Retinal pigment epithelial cell (primary cell): ENCODE measurements around the gene CACNB2.

Experiments used
- DNase-seq: peaks from one replicate; pipeline ENCODE4 v3.0.0-alpha.2; 2010; ENCODE audit warnings: low read depth
- H3K4me3 ChIP-seq: 2 replicates; pipeline ENCODE4 v1.5.1; 2011; ENCODE audit warnings: mild to moderate bottlenecking, low read length, control low read depth, moderate library complexity
- CTCF ChIP-seq: conservative IDR thresholded peaks from 2 replicates; pipeline ENCODE4 v1.5.1; 2011; ENCODE audit warnings: low read depth, low read length, control low read depth, inconsistent platforms

CACNB2 gene

GRCh38 chr10:18332048-18332447, 191.8 kb downstream of the CACNB2 start:
- DNase-seq, result no peak
- H3K4me3 ChIP-seq, result no peak overlapping the region
- no peak for TF ChIP-seq CTCF

DNA sequence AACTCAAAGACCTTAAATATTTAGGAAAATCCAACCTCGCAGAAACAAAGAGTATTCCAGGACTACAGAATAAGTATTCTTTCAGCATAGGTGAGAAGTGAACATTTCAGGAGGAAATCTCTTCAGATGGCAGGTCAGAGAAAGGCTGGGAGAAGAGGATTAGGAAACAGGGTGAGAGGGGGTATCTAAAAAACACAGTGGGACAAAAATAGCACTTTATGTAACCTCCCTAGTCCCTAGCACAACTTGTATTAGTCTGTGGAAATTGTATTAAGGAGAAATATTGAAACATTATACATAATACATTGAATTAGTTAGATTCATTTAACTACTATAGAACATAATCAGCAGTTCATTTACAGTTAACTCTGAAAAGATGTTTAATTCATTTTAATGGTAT, 192.3 kb downstream of the CACNB2 start:
- no peak for TF ChIP-seq CTCF
- no peak for DNase-seq
- no peak overlapping the region for H3K4me3 ChIP-seq

DNA sequence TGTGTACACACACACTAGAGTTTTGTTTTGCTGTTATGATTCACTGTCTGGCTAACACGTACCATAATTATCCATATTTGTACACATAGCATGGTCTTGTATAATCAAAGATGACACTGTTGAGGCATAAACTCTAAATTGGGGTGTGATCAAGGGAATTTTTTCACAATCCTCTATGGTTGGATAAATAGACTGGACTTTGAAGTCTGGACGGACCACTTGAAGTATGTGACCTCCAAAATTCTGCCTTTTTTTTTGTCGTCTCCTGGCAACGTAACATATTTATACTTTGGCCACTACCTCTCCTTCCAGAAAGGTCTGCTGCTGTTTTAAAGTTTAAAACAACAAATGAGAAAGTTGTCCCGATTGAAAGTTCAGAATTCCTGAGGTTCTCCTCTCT, 193.4 kb downstream of the CACNB2 start:
- no peak for DNase-seq
- no peak overlapping the region for H3K4me3 ChIP-seq
- TF ChIP-seq CTCF, result no peak

GRCh38 chr10:18334116-18334867, 194.1 kb downstream of the CACNB2 start:
- DNase-seq, result no peak
- no peak overlapping the region for H3K4me3 ChIP-seq
- no peak for TF ChIP-seq CTCF

- peak overlapping the region; percentile 40 for H3K4me3 ChIP-seq
- DNase-seq, result peak; percentile 21
- TF ChIP-seq CTCF, result no peak
These were observed 200.3 kb downstream of the CACNB2 start for GRCh38 chr10:18340496-18341051.

- peak; percentile 8 for DNase-seq
- no peak for TF ChIP-seq CTCF
- peak overlapping the region; percentile 40 for H3K4me3 ChIP-seq
These were observed 200.8 kb downstream of the CACNB2 start for GRCh38 chr10:18341055-18341454.

DNA sequence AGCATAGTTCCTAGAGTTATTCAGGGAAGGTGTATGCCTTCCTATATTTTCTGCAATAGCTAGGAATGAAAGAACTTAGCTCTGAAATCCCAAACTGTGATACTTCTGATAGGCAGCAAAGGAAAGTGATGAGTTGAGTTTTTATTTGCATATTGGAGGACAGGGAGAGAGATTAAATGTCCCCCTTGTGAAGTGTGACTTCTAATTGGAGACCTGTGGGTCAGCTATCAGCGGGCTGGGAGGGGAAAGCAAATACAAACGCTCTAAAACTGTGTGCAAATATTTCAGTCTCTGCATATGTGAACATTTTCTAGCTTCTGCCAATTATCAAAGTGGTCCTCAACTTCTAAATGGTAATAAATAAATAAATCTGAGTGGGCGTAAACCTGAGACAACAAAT, 203.3 kb downstream of the CACNB2 start:
- DNase-seq, result no peak
- no peak overlapping the region for H3K4me3 ChIP-seq
- no peak for TF ChIP-seq CTCF
